Activated T-cell treated with anti-CD3 and anti-CD28 coated beads, Interleukin-2, amount 50 U/mL, for 48 hours (primary cell): Measurements from ENCODE around the gene ARRDC2.
"Not testable (repeated sequence)": the region's sequence is repeated elsewhere in the genome, so short reads cannot be mapped to it uniquely, and the experiment has no call there.

Experiments
- DNase-seq, 2 experiments: peaks; one replicate each; pipeline ENCODE4 v3.0.0-alpha.2; 2020

The ARRDC2 gene

GRCh38 chr19:17993076-17993813 is 14.7 kb upstream of the ARRDC2 start:
- no peak for DNase-seq

- DNase-seq: peak; percentile 94 to 95
These were observed 11.1 kb upstream of the ARRDC2 start for GRCh38 chr19:17996826-17997316.

GRCh38 chr19:17997969-17998826 is 9.8 kb upstream of the ARRDC2 start:
- peak in 1 of 2 experiments; percentile 29 for DNase-seq

- DNase-seq: no peak
These were observed 9.2 kb upstream of the ARRDC2 start for GRCh38 chr19:17998827-17999150.

- peak in 1 of 2 experiments; percentile 35 for DNase-seq
These were observed 8.1 kb upstream of the ARRDC2 start for GRCh38 chr19:17999684-18000479.

GRCh38 chr19:18000480-18000914 is 7.5 kb upstream of the ARRDC2 start:
- DNase-seq: peak in 1 of 2 experiments; percentile 40

- DNase-seq: peak; percentile 93
These were observed 6.8 kb upstream of the ARRDC2 start for GRCh38 chr19:18000915-18001776.

GRCh38 chr19:18001777-18002345 is 6.1 kb upstream of the ARRDC2 start:
- DNase-seq: peak in 1 of 2 experiments; percentile 60

GRCh38 chr19:18002347-18002850 is 5.6 kb upstream of the ARRDC2 start:
- DNase-seq: peak; percentile 46 to 49

- DNase-seq: not testable (repeated sequence)
These were observed 2.2 kb upstream of the ARRDC2 start for GRCh38 chr19:18005750-18006149.

- peak; percentile 87 to 90 for DNase-seq
These were observed 690 bp upstream of the ARRDC2 start for GRCh38 chr19:18007044-18007916.

GRCh38 chr19:18008814-18009213 is 844 bp downstream of the ARRDC2 start:
- peak in 1 of 2 experiments; percentile 27 for DNase-seq

GRCh38 chr19:18009412-18010066 is 1.6 kb downstream of the ARRDC2 start:
- peak in 1 of 2 experiments; percentile 46 for DNase-seq

GRCh38 chr19:18010149-18010548 is 2.2 kb downstream of the ARRDC2 start:
- DNase-seq: no peak

GRCh38 chr19:18013210-18014111 is 5.5 kb downstream of the ARRDC2 start:
- DNase-seq: no peak

- no peak for DNase-seq
These were observed 6.2 kb downstream of the ARRDC2 start for GRCh38 chr19:18014197-18014596.

- DNase-seq: no peak
These were observed 8.4 kb downstream of the ARRDC2 start for GRCh38 chr19:18016209-18016910.
